CD4-positive, alpha-beta T cell treated with Interleukin-4 for 1 hour (primary cell): ENCODE measurements around the gene SND1.
A peak's percentile ranks its signal among the peaks of the same experiment; 100 is the strongest.

Experiments used
- DNase-seq, 2 donors: peaks; one replicate each; pipeline ENCODE4 v3.0.0-alpha.2; 2020 to 2022

Gene SND1

GRCh38 chr7:128008141-128008540, 356.1 kb downstream of the SND1 start:
- DNase-seq: no peak

DNA sequence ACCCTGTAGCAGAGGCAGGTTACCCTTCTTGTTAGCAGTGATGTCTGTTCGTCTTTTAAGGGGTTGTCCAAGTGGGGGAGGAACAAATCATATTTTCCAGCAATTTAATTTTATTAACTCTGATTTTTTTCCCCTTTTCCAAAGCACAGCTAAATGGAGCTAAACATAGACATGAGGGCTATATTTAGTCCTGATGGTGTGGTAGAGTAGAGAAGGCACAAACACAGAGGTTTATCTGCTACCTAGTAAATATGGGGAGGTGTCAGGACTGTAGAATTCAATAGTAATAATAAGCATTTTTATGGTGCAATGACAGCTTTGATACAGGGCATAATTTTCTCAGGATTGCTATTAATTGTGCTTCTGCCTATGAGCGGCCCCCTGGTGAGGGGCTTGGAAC, 356.8 kb downstream of the SND1 start:
- no peak for DNase-seq

DNA sequence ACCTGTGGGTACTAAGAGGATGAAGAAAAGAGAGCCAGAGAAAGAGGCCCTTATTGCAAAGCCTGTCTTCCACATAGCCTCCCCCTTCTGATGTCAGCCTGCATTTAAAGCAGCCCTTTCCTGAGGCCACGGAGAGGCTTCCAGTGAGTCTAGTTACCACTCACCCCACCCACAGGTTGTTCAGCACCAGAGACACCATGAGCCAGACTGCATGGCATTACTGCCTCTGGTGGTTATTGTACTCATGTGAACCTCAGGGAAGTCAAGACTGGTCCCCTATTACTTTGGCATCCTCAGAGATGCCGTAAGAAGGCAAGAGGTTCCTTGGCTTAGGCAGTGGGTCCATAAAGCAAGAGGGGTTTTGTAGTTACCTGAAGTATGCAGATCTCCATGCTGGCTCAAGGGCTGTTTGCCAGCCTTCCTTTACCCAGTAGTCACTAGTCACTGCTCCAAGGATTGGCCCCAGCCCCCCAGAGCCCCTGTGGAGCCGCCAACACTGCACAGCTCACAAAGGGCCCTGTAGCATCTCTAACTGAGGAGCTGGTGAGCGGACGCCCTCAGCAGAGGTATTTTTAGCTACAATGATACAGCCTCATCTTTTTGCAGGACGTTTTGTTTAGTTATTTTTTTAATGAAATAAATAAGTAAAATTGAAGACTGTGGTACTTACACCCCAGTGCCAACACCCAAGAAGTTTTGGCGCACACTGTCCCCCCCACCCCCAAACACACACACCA, 358.6 kb downstream of the SND1 start:
- no peak for DNase-seq

DNA sequence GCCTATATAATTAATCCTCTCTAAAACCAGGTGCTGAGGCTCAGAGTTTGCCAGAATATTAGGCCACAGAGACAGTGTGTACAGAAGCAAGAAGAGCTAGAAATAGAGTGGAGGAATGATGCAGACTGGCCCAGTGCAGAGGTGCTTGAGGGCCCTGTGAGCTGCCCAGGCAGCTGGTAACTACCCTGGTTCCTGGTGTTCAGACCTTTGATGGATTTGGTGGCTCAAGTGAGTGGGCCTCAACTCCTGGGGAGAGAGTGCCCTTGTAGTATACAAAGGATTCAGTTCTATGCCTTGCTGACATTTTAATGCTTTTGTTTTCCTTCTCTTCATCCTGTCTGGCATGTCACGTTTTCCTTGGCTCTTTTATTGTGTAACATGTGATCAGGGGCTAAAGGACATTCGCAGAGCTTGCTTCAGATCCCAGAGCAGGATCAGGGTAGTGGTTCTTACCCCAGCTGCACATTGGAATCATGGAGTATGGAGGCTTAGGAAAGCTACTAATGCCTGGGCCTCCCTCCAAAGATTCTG, 359.2 kb downstream of the SND1 start:
- DNase-seq: no peak

DNA sequence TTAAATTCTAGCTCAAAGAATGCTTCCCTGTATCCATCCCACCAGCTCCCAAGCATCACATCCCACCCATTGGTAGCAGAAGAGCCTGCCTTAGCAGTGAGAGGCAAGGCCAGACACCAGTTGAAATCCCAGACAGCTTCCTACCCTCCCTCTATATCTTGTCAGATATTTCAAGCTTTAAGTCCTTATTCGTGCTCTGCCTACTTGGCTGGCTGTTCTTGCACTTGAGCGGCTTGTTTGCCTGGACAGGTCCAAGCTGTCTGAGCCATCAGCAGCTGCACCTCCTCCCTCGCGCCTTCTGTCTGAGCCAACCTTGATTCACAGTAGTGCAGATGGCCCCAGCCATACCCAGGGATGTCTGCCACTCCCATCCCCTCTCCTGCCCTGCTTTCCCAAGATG, 362.8 kb downstream of the SND1 start:
- DNase-seq: no peak

GRCh38 chr7:128017460-128017859, 365.5 kb downstream of the SND1 start:
- no peak for DNase-seq

GRCh38 chr7:128017862-128018845, 366.2 kb downstream of the SND1 start:
- no peak for DNase-seq

- DNase-seq: no peak
Observed at GRCh38 chr7:128019288-128019687, 367.3 kb downstream of the SND1 start.

DNA sequence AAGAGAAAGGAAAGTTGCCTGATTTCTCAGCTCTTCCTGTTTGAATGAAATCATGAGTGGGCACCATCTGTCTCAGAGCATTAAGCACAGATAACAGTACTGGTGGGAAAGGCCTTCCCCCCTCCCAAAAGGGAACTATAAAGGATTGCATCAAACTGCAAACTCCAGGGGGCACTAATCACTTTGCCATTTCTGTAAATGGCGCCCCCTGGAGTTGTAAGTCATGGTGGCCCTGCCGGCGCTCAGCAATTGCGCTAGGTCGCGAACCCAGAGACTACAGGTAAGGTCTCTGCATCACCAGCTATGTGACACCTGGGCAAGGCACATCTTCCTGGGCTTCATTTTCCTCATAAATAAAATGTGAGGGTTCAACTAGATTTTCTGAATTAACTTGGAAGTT, 368.2 kb downstream of the SND1 start:
- no peak for DNase-seq

DNA sequence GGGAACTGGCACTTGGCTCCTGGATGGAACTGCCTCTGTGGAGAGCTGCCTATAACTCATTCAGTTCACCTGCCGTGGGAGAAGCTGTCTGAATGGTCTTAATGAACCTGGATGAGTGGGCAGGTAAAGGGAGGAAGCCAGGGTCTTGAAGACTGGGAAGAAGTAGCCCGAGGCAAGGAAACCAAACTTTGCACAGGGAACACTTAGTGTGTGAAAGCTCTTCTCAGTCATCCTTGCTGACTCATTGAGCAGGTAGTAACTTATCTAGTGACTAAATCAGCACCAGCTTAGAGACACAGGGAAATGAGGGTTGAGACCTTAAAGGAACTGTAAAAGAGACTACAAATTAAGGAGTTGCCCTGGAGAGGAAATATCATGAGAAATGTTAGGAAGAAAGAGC, 369.4 kb downstream of the SND1 start:
- no peak for DNase-seq

DNA sequence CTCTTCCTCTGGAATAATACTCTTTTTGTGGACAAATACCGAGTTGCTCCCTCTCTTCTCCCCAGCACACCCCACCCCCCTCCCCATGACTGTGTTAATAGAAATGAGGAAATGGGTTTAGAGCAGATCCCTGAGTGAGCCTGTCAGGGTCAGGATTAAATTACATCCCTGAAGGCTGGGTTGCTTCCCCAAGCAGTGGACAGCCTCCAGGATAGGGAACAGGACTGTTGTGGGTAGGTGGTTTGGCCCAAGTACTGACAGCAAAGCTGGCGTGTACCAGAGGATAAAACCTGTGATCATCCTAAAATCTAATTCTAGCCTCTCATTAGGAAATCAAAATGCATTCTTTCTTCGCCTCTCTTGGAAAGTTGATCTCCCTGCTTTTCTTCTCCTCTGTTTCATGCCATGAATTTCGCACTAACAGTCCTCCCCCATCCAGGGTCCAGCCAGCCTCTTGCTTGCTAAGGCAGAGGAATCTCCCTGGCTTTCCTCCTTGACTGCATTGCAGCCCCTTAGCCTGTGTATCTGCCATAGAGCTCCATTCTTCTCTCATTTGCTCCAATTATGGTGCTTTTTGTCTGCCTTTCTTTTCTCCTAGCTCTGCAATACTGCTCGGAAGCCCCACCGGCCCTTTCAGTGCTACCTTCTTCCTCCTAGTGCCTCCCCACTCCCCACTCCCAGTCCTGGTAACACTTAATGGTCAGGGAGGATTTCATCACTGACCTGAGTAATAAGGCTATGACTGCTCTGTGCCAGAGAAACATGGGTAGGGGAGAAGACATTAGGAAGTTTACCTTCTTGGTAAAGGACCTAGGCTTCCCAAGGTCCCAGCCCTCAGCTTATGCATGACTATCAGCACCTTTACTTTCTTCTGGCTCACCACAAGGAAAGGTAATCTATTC, 370.9 kb downstream of the SND1 start:
- no peak for DNase-seq

DNA sequence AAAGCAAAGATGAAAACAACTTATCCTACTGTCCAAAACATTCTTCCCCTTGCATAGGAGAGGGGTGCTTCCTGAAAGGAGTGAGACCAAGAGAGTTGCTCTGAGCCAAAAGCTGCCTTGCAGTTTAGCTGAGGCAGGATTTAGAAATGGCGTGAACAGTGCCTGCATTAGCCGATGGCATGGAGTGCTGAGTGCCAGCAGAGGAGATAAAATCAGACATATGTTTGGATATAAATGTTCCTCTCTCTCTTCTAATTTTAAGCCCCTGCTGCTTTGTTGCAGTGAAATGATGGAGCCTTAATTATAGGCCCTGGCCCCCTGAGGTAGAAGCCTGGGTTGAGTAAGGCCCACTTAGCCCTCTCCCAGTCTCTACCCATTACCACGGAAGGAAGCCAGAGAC, 372.2 kb downstream of the SND1 start:
- no peak for DNase-seq

GRCh38 chr7:128025380-128025779, 373.4 kb downstream of the SND1 start:
- DNase-seq: no peak

DNA sequence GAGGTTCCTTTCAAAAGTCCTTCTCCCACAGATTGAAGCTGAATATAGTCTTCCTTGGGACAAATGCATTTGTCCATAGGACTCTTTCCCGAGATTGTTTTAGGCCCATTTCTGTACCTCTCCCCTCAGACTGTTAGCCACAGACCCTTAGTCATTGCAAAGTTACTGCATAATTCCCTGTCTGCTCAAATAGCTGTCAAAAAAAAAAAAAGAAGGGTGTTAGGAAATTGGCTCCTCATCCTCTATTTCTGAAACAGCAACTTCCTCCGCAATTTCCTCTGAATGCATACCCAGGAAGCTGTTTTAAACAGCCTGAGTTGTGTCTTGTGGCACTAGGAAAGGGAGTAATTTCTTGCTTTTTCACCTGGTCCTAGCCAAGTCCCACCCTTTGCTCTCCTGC, 373.8 kb downstream of the SND1 start:
- DNase-seq: no peak

- no peak for DNase-seq
Observed at GRCh38 chr7:128026551-128026950, 374.6 kb downstream of the SND1 start.

DNA sequence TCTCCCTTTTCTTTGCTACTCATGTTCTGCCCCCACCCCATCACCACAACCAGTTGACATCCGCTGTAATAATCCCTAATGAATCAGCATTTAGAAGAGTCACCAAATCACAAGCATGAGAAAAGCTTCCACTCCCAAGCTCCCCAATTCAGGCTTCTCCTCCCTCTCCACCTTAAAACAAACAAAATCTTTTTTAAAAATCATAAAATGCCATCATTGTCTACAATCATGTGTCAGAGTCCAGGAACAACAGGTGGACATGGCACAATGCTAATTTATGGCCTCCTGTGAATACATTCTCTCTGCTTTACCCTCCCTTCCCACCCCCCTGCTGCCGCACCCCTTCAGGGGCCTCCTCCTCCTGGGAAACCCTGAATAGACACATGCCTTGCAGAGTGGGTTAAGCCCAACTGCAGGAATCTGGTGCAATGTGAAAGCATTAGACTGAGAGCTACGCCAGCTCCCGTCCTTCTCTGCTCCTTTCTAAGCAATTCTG, 375.5 kb downstream of the SND1 start:
- DNase-seq: no peak

DNA sequence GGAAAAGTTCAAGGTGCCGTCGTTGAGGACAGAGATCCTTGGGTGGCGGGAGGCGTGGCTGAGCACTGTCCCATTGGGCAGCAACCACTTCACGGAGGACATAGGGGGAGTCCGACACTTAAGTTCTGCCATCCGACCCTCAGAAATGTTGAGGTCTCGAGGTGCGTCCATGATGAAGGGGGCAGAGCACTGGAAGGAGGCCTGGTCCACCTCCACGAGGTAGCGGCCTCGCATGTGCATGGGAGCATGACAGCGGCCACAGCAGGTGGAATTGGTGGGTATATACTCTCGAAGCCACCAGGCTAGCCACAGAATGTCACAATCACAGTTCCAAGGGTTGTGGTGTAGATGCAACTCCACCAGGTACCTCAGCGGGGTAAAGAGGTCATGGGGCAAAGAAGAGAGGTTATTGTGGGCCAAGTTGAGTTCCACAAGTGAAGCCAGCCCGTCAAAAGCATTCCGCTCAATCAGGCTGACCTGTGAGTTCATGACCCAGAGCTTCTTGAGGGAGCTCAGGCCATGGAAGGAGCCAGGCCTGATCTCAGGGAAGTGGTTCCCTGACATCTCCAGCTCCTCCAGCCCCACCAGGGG, 377.5 kb downstream of the SND1 start:
- no peak for DNase-seq

- no peak for DNase-seq
Observed at GRCh38 chr7:128030263-128030653, 378.3 kb downstream of the SND1 start.

GRCh38 chr7:128030654-128031611, 378.9 kb downstream of the SND1 start, which contains the start of gene LRRC4:
LRRC4 (minus strand) TSS chr7:128031437; CDS start chr7:128030640, 797 bp downstream.
- peak; percentile 17 to 26 for DNase-seq

DNA sequence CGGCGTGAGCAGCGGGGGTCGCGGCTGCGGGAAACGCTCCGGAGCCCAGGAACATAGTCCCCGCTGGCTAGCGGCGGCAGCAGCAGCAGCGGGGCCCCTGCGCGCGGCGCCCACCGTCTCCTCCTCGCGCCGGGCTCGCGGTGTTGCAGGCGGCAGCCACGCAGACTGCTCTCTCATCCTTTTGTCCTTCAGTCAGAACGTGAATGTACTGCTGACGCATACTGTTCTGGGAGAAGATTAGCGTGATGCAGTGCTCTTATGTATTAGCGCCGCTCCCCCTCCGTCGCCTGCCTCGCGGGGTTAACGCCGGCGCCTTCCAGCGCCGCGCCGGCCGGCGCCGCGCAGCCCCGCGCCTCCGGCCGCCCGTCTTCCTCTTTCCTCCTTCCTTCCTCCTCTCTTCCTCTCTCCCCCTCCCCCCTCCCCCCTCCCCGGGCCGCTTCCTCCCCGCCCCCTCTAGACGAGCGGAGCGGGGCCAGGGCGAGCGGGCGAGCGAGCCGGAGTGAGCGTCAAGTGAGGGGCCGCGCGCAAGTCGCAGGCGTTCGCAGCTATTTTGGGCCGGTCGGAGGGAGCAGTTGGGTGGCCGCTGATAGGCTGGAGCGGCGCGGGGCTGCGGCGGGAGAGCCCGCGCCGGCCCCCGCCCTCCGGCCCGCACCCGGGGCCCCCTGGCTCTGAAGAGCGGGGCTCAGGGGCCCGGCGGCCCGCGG, 380.1 kb downstream of the SND1 start:
- peak; percentile 49 to 59 for DNase-seq
